ENCODE results near the gene MAGT1. TPM values are rescaled to one million over a fixed set of nuclear protein-coding genes. Genes with fewer than 3 reads are reported as not detected.
"Not testable (repeated sequence)": the region's sequence is repeated elsewhere in the genome, so short reads cannot be mapped to it uniquely, and the experiment has no call there.

MAGT1 gene
- total RNA-seq, 1 experiment from 2014 or later: 34.2 TPM

GRCh38 chrX:77831544-77831943 is 63.7 kb downstream of the MAGT1 start:
- DNase-seq (ENCODE audit: low read depth): not testable (repeated sequence)

- not testable (repeated sequence) for DNase-seq (ENCODE audit: low read depth)
These were observed 73.2 kb downstream of the MAGT1 start for GRCh38 chrX:77821989-77822388.

GRCh38 chrX:77820091-77820727 is 75.0 kb downstream of the MAGT1 start:
- DNase-seq (ENCODE audit: low read depth): no peak

GRCh38 chrX:77814210-77814609 is 81.0 kb downstream of the MAGT1 start:
- no peak for DNase-seq (ENCODE audit: low read depth)

GRCh38 chrX:77802201-77802600 is 93.0 kb downstream of the MAGT1 start:
- DNase-seq (ENCODE audit: low read depth): no peak

GRCh38 chrX:77795124-77795523 is 100.1 kb downstream of the MAGT1 start:
- no peak for DNase-seq (ENCODE audit: low read depth)

GRCh38 chrX:77793946-77794345 is 101.3 kb downstream of the MAGT1 start:
- DNase-seq (ENCODE audit: low read depth): no peak

GRCh38 chrX:77788050-77788449 is 107.2 kb downstream of the MAGT1 start:
- DNase-seq (ENCODE audit: low read depth): peak; percentile 8

- no peak for DNase-seq (ENCODE audit: low read depth)
These were observed 108.9 kb downstream of the MAGT1 start for GRCh38 chrX:77786365-77786680.

- DNase-seq (ENCODE audit: low read depth): peak; percentile 81
These were observed 109.5 kb downstream of the MAGT1 start, which contains the start of gene ATRX for GRCh38 chrX:77785486-77786364. TSS of gene ATRX (minus strand) at chrX:77786216. CDS start at chrX:77786001, 215 bp downstream.

- no peak for DNase-seq (ENCODE audit: low read depth)
These were observed 115.5 kb downstream of the MAGT1 start for GRCh38 chrX:77779695-77780094.

GRCh38 chrX:77776659-77777058 is 118.6 kb downstream of the MAGT1 start:
- no peak for DNase-seq (ENCODE audit: low read depth)

Other genes with a start within 250 kb of the MAGT1 start
- gene ATRX, start 109.2 kb downstream of the MAGT1 start, total RNA-seq (2014; rRNA removed; shearing (Covaris generic)): 18.1 and 18.8 TPM in 2 replicates
- 525 and 577 TPM in 2 replicates for gene COX7B, start 4.0 kb upstream of the MAGT1 start, total RNA-seq (2014; rRNA removed; shearing (Covaris generic))
- 3.1 and 3.5 TPM in 2 replicates for gene ATP7A, start 15.3 kb upstream of the MAGT1 start, total RNA-seq (2014; rRNA removed; shearing (Covaris generic))
- gene PGAM4, start 74.2 kb upstream of the MAGT1 start, total RNA-seq (2014; rRNA removed; shearing (Covaris generic)): not detected in 2 replicates
- gene PGK1, start 208.8 kb upstream of the MAGT1 start, total RNA-seq (2014; rRNA removed; shearing (Covaris generic)): 282 and 355 TPM in 2 replicates
- 27.0 and 30.2 TPM in 2 replicates for gene TAF9B, start 244.2 kb upstream of the MAGT1 start, total RNA-seq (2014; rRNA removed; shearing (Covaris generic))

Measured in Daoy (cell line).